Measurements from ENCODE around the gene PROSER3.

The PROSER3 gene

DNA sequence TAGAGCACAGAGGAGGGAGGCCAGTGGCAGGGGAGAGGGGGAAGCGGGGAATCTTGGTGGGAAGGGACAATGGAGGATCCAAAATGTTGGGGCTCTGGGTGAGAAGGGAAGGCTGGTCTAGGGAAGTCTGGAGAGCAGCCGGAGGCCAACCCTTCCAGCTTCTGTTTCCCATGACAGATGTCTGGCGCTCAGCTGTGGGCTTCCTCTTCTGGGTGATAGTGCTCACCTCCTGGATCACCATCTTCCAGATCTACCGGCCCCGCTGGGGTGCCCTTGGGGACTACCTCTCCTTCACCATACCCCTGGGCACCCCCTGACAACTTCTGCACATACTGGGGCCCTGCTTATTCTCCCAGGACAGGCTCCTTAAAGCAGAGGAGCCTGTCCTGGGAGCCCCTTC lies 11.4 kb upstream of the PROSER3 start:
- TF ChIP-seq CTCF (IDR thresholded peaks at IDR 0.05), result no peak
- TF ChIP-seq ZFX (IDR thresholded peaks at IDR 0.05; ENCODE audit: borderline replicate concordance), result no peak
- H3K27ac ChIP-seq, result peak overlapping the region; percentile 98; the same call in 1 of the 2 replicates

DNA sequence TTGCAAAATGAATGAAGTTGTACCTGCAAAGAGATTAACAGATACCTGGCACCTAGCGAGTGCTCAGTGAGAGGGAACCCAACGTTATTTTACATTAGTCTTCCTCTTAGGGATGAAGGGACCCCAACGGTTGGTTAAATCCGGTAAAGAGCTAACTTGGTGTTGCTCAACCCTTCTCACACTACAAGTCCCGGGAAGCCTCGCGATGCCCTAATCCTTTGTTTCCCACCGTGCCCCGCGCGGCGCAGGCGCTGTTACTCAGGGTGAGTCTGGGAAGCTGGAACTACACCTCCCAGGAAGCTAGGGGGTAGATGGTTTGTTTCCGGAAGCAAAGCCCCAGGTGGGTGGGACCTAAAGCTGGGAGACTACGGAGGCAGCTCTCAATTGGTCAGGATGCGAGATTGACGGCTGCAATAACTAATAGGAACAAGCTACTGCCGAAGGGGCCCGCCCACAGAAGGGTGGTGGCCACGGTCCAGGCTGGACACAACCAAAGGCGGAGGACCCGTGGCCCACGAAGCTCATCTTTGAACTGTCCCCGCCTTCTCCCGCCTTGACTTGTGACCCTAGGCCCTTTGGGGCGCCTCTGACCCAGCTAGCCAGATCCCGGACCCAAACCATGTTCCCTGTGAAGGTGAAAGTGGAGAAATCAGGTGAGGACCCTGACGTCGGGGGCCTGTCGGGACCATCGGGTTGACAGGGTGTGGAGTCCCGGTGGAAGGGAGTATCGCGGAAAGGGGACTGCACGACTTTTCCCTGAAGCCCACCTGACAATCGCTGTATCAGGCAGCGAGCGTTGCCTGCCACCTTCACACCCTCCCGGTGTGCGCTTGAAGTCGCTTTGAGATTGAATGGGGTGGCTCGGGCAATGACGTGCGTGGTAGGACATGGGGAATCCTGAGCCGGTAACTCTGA lies 9.6 kb upstream of the PROSER3 start, which contains the start of gene LIN37:
Gene LIN37 (plus strand): TSS at position 471 of the 915 bp plus-strand sequence. CDS start 149 bp downstream, at position 620.
- peak within 1 kb of the TSS; percentile 98 for H3K27ac ChIP-seq
- TF ChIP-seq CTCF (IDR thresholded peaks at IDR 0.05) (no peak), ZFX (IDR thresholded peaks at IDR 0.05; ENCODE audit: borderline replicate concordance) (no peak)

DNA sequence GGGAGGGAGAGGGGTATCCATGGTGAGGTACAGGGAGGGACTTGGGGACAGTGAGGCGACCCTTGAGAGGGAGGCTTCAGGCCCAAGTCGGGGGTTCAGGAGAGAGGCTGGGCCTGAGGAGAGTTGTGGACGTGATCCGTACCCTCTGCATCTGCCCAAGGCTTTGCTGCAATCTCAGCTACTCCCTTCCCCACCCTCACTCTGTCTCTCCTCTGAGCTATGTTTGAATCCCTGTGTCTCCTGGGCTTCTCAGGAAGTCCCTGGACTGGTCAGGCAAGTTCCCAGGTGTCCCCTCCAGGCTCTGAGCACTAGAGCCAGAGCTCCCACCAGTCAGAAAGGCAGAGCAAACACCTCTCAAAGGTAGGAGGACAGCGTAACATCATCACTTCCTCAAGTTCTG lies 7.8 kb upstream of the PROSER3 start:
- TF ChIP-seq ZFX (IDR thresholded peaks at IDR 0.05; ENCODE audit: borderline replicate concordance) (no peak), CTCF (IDR thresholded peaks at IDR 0.05) (no peak)
- peak overlapping the region; percentile 36 for H3K27ac ChIP-seq

DNA sequence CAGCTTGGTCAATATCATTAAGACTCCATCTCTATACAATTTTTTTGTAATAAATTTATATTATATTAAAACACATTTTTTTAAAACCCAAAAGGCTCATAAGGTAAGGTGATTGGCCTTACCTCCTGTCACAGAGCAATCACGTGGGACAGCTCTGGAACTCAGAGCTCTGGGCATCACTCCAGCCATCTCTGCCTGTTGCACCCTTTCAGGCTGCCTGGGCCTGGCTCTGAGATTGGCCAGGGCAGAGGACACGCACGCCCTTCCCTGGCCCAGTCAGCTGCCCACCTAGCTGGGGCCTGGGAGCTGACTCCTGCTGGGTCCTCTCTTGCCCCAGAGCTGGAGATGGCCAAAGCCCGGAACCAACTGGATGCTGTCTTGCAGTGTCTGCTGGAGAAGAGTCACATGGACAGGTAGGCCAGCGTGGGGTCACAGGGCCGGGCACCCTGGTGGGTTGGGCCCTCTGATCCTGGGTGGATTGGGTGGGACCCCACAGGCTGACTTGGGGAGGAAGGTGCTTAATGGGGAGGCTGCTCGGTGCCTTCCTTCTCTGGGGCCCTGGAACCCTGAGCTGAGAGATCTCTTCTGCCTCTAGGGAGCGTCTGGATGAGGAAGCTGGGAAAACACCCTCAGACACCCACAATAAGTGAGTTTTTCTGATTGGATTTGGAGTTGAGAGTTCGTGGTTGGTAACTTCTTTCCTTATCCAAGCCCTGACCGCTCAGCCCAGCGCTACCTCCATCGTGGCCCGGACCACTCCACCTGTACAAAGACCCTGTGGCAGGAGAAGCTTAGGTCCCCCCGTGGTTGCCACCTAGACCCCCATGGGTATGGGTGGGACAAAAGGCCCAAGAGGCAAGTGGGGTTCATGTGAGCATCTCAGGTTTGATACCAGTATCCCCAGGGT lies 5.9 kb upstream of the PROSER3 start:
- no peak for TF ChIP-seq ZFX (IDR thresholded peaks at IDR 0.05; ENCODE audit: borderline replicate concordance)
- TF ChIP-seq CTCF (IDR thresholded peaks at IDR 0.05), result no peak
- H3K27ac ChIP-seq, result no peak overlapping the region; the same call in 1 of the 2 replicates

- no peak for TF ChIP-seq ZFX (IDR thresholded peaks at IDR 0.05; ENCODE audit: borderline replicate concordance)
- peak overlapping the region; percentile 97; the same call in 1 of the 2 replicates for H3K27ac ChIP-seq
These were observed 5.1 kb upstream of the PROSER3 start for GRCh38 chr19:35752746-35753350.

GRCh38 chr19:35753634-35754369 lies 4.2 kb upstream of the PROSER3 start:
- H3K27ac ChIP-seq, result peak overlapping the region; percentile 97

More at GRCh38 chr19:35753634-35754369, 4.2 kb upstream of the PROSER3 start:
- TF ChIP-seq ZFX (IDR thresholded peaks at IDR 0.05; ENCODE audit: borderline replicate concordance), result no peak
- no peak for TF ChIP-seq CTCF (IDR thresholded peaks at IDR 0.05)
